GM18907 (cell line): ENCODE measurements around the gene ATM.
"Not testable (repeated sequence)": the region's sequence is repeated elsewhere in the genome, so short reads cannot be mapped to it uniquely, and the experiment has no call there.

ENCODE experiments used
- ATAC-seq: cut with Tn5 transposase; IDR thresholded peaks from one replicate; pipeline ENCODE4 v1.9.1; 2021; ENCODE audit warnings: mild to moderate bottlenecking, moderate library complexity; ENCODE audit not compliant: unreplicated experiment

Gene ATM

GRCh38 chr11:108221911-108222573 is 825 bp upstream of the ATM start:
- peak; percentile 4 for ATAC-seq

GRCh38 chr11:108223348-108224149 is 682 bp downstream of the ATM start:
- peak; percentile 31 for ATAC-seq

GRCh38 chr11:108224366-108224765 is 1.5 kb downstream of the ATM start:
- no peak for ATAC-seq

GRCh38 chr11:108224911-108225786 is 2.3 kb downstream of the ATM start:
- ATAC-seq, result no peak

GRCh38 chr11:108226036-108226435 is 3.2 kb downstream of the ATM start:
- no peak for ATAC-seq

GRCh38 chr11:108228251-108228650 is 5.4 kb downstream of the ATM start:
- no peak for ATAC-seq

- ATAC-seq, result no peak
Observed at GRCh38 chr11:108233277-108233945, 10.5 kb downstream of the ATM start.

- no peak for ATAC-seq
Observed at GRCh38 chr11:108235192-108235591, 12.3 kb downstream of the ATM start.

- no peak for ATAC-seq
Observed at GRCh38 chr11:108235633-108236032, 12.8 kb downstream of the ATM start.

- ATAC-seq, result peak; percentile 76
Observed at GRCh38 chr11:108237058-108237481, 14.2 kb downstream of the ATM start.

- no peak for ATAC-seq
Observed at GRCh38 chr11:108239076-108239475, 16.2 kb downstream of the ATM start.

GRCh38 chr11:108241330-108242037 is 18.6 kb downstream of the ATM start:
- no peak for ATAC-seq

- no peak for ATAC-seq
Observed at GRCh38 chr11:108242422-108242821, 19.6 kb downstream of the ATM start.

GRCh38 chr11:108246308-108246707 is 23.4 kb downstream of the ATM start:
- no peak for ATAC-seq

- no peak for ATAC-seq
Observed at GRCh38 chr11:108246885-108247284, 24.0 kb downstream of the ATM start.

GRCh38 chr11:108253176-108253575 is 30.3 kb downstream of the ATM start:
- no peak for ATAC-seq

GRCh38 chr11:108269583-108269982 is 46.7 kb downstream of the ATM start:
- no peak for ATAC-seq

- not testable (repeated sequence) for ATAC-seq
Observed at GRCh38 chr11:108276985-108277616, 54.2 kb downstream of the ATM start.

GRCh38 chr11:108278546-108278945 is 55.7 kb downstream of the ATM start:
- no peak for ATAC-seq

- no peak for ATAC-seq
Observed at GRCh38 chr11:108278954-108279353, 56.1 kb downstream of the ATM start.
